Measurements from ENCODE around the gene GABBR2. TPM values are rescaled to one million over a fixed set of nuclear protein-coding genes. Genes with fewer than 3 reads are reported as not detected.

The GABBR2 gene
- total RNA-seq, 1 donor from 2014 or later = 116 TPM

DNA sequence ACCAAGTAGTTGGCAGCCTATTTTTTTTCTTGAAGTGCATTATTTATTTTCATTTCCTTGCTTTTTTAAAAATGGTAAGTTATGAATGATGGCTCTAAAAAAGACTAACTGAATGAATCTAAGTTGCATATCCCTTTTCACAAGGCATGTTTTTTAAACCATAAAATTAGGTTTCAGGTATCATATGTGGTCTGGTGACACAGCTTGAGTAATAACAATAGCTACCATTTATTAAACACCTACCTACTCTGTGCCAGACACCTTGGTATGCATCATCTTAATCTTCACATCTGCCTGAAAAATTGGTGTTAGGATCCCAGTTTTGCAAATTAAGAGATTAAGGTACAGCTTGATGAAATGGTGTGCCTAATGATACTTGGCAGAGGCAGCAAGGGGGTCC, 4.3 kb upstream of the GABBR2 start:
- TF ChIP-seq, protein P1, sequence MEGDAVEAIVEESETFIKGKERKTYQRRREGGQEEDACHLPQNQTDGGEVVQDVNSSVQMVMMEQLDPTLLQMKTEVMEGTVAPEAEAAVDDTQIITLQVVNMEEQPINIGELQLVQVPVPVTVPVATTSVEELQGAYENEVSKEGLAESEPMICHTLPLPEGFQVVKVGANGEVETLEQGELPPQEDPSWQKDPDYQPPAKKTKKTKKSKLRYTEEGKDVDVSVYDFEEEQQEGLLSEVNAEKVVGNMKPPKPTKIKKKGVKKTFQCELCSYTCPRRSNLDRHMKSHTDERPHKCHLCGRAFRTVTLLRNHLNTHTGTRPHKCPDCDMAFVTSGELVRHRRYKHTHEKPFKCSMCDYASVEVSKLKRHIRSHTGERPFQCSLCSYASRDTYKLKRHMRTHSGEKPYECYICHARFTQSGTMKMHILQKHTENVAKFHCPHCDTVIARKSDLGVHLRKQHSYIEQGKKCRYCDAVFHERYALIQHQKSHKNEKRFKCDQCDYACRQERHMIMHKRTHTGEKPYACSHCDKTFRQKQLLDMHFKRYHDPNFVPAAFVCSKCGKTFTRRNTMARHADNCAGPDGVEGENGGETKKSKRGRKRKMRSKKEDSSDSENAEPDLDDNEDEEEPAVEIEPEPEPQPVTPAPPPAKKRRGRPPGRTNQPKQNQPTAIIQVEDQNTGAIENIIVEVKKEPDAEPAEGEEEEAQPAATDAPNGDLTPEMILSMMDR (IDR thresholded peaks at IDR 0.05; ENCODE audit: partially characterized antibody, unreplicated experiment) = no peak
- Mint-ChIP-seq H3K9me3 (ENCODE audit: unreplicated experiment) (peaks cover 7% of the 10 kb centered on the region), H3K36me3 (ENCODE audit: unreplicated experiment) (peaks cover 6% of the 10 kb centered on the region), H3K4me1 (ENCODE audit: low read depth, unreplicated experiment) (peaks cover 1% of the 10 kb centered on the region), H3K4me3 (ENCODE audit: unreplicated experiment) (no peak overlapping the region), H3K27me3 (ENCODE audit: unreplicated experiment) (peaks cover 14% of the 10 kb centered on the region), H3K27ac (ENCODE audit: unreplicated experiment) (no peak overlapping the region)
- DNase-seq = no peak

DNA sequence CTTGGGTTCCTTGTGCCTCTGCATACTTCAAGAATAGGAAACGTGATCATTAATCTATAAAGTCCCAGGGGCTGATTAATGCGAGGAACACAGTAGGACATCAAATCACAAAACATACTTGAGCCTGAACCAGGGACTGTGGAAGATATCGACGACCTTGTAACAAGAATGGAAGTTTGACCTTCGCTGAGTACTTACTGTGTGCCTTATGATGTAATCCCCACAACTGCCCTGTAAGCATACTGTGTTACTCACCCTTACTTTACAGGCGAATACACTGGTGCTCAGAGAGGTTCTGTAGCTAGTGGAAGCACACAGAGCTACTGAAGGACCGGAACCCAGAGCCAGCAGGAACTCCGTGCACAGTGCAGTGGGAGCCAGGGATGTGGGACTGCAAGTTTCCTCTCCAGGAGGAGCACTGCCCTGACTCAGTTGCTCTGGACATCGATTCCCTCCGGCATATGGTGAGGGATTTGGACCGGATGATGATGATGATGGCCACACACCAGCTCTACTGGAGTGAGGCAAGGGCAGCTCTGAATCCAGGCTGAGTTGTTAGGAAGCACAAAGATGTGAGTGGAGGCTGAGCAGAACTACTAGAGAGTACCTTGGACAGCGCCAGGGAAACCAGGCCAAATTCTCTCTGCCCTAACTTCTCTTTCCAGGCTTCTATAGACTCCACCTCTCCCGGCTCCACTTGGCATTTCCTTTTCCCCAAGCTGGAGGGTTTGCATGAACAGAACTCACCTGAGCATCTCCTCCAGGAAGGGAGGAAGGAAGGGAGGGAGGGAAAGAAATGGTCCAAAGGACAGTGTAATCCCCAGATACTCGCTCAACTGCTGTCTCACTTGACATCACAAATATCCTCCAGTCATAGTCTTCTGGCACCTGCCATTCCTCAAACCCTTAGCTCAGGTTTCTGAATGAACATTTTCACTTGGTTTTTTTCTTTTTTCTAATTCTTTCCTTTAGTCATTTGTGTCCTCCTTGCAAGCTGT, 1.5 kb upstream of the GABBR2 start:
- peaks cover 17% of the 10 kb centered on the region for H3K27me3 Mint-ChIP-seq (ENCODE audit: unreplicated experiment)
- H3K36me3 Mint-ChIP-seq (ENCODE audit: unreplicated experiment) = peaks cover 6% of the 10 kb centered on the region
- TF ChIP-seq, protein P1 (IDR thresholded peaks at IDR 0.05; ENCODE audit: partially characterized antibody, unreplicated experiment) = no peak
- no peak for DNase-seq
- H3K9me3 Mint-ChIP-seq (ENCODE audit: unreplicated experiment) = peaks cover 12% of the 10 kb centered on the region
- H3K4me1 Mint-ChIP-seq (ENCODE audit: low read depth, unreplicated experiment) = peaks cover 10% of the 10 kb centered on the region
- H3K4me3 Mint-ChIP-seq (ENCODE audit: unreplicated experiment) = peak overlapping the region; percentile 78
- H3K27ac Mint-ChIP-seq (ENCODE audit: unreplicated experiment) = peak overlapping the region; percentile 25

DNA sequence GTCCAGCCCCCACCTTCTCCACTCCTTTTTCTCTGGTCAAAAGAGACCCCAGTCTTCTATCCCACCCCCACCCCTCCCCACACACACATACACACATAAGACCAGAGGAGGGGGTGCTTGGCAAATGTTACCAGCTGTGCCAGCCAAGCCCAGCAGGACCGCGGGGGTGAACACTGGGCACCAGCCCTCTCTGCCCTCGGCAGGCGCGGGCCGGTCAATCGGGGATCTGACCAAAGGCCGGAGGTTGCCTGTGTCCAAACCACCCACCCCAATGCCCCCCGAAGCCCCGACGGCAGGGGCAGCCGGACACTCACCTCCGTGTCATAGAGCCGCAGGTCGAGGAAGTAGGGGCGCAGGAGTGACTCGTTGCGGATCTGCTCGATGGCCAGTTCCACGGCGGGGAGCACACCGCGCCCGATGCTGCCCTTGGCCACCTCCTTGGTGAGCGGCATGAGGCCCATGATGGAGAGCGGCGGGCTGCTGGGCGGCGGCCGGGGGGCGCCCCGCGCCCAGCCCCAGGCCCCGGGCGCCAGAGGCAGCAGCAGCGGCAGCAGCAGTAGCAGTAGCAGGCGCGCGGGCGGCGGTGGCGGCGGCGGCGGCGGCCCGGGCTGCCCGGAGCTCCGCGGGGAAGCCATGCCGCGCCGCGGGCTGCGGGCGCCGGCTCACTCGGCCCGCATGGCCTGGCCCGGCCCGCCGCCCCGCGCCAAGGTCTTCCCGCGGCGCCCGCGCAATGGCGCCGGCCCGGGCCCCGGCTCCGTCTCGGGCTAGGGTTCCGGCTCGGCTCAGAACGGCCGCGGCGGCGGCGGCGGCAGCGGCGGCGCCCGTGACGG, 417 bp downstream of the GABBR2 start:
- peaks cover 15% of the 10 kb centered on the region for H3K4me1 Mint-ChIP-seq (ENCODE audit: low read depth, unreplicated experiment)
- H3K9me3 Mint-ChIP-seq (ENCODE audit: unreplicated experiment) = peaks cover 13% of the 10 kb centered on the region
- TF ChIP-seq, protein P1 (IDR thresholded peaks at IDR 0.05; ENCODE audit: partially characterized antibody, unreplicated experiment) = no peak
- peak overlapping the region; percentile 86 for H3K4me3 Mint-ChIP-seq (ENCODE audit: unreplicated experiment)
- no peak overlapping the region for H3K27ac Mint-ChIP-seq (ENCODE audit: unreplicated experiment)
- DNase-seq = peak; percentile 43
- H3K27me3 Mint-ChIP-seq (ENCODE audit: unreplicated experiment) = peaks cover 17% of the 10 kb centered on the region
- H3K36me3 Mint-ChIP-seq (ENCODE audit: unreplicated experiment) = peaks cover 6% of the 10 kb centered on the region

DNA sequence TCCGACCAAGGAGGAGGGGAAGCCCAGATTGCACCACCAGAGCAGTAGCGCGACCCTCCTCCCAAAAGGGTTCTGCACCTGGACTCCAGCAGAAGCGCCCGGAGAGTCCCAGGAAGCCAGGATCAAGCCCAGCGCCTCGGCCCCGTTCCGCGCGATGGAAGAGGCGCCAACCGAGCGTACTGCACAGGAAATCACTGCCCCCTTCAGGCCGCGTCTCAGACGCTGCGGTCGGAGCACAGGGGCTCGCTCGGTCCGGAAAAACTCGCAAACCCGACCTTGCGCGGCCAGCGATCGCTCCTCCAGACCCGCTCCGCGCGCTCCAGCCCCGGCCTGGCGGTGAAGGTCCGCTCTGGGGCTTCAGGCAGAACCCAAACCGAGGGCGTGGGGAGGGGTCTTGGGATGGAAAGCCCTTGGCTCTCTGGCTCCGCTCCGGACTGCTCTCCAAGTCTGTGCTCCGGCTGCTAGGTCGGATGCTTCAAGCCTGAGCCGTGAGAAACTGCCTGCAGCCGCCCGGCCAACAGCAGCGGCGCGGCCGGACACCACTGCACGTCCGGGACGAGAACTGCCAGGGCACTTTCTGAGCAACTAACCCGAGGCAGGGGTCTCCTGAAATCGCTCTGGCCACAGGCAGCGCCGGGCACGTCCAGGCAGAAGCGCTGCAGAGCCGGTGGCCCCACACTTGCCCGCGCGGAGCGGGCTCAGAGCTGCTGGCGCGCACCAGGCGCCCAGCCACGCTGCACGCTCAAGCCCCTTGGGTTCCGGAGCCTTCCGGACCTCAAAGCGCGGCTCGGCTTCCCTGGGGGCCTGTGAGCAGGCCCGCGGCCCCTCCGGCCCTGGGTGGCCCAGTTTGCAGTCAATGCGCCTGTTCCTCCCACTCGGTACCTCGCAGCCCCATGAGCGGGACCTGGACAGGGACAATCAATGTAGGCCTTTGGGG, 1.3 kb downstream of the GABBR2 start:
- TF ChIP-seq, protein P1 (IDR thresholded peaks at IDR 0.05; ENCODE audit: partially characterized antibody, unreplicated experiment) = peak; percentile 63
- DNase-seq = peak; percentile 93
- Mint-ChIP-seq H3K27ac (ENCODE audit: unreplicated experiment) (peak overlapping the region; percentile 90), H3K27me3 (ENCODE audit: unreplicated experiment) (peaks cover 17% of the 10 kb centered on the region), H3K9me3 (ENCODE audit: unreplicated experiment) (peaks cover 15% of the 10 kb centered on the region), H3K36me3 (ENCODE audit: unreplicated experiment) (peaks cover 6% of the 10 kb centered on the region), H3K4me3 (ENCODE audit: unreplicated experiment) (peak overlapping the region; percentile 94), H3K4me1 (ENCODE audit: low read depth, unreplicated experiment) (peaks cover 21% of the 10 kb centered on the region)
